ENCODE measurements around the gene PRRT3. TPM values are rescaled to one million over a fixed set of nuclear protein-coding genes. Genes with fewer than 3 reads are reported as not detected.
A peak's percentile ranks its signal among the peaks of the same experiment; 100 is the strongest.

Gene PRRT3
- total and polyA plus RNA-seq, 2 of the 13 experiments (the other 11 are each of a cell fraction or from before 2014, with no cell fraction given) = 0.22 to 0.44 TPM

GRCh38 chr3:9932843-9933560 is 19.2 kb downstream of the PRRT3 start (continued):
- TF ChIP-seq NFAT5 (CRISPR knock-in tag; IDR thresholded peaks at IDR 0.05) (peak; percentile 47), HMGA1 (CRISPR knock-in tag; conservative IDR thresholded peaks at IDR 0.05) (no peak), ATF6 (CRISPR knock-in tag; conservative IDR thresholded peaks at IDR 0.05) (no peak), IRF2 (CRISPR knock-in tag; IDR thresholded peaks at IDR 0.05) (no peak), PHF21A (CRISPR knock-in tag; IDR thresholded peaks at IDR 0.05) (peak; percentile 18; the same call in 1 of the 2 replicates), ZNF343 (CRISPR knock-in tag; IDR thresholded peaks at IDR 0.05) (no peak), ZNF629 (CRISPR knock-in tag; conservative IDR thresholded peaks at IDR 0.05) (no peak; the same call in 1 of the 2 replicates), MBD4 (IDR thresholded peaks at IDR 0.05; ENCODE audit: borderline replicate concordance, low read length) (no peak), JDP2 (CRISPR knock-in tag; IDR thresholded peaks at IDR 0.05; ENCODE audit: borderline replicate concordance) (no peak), DDIT3 (CRISPR knock-in tag; IDR thresholded peaks at IDR 0.05) (no peak), MTA1 (CRISPR knock-in tag; IDR thresholded peaks at IDR 0.05; ENCODE audit: borderline replicate concordance) (peak; percentile 43; the same call in 1 of the 2 replicates), ESRRA (CRISPR knock-in tag; IDR thresholded peaks at IDR 0.05; ENCODE audit: low read depth) (no peak), TAF1 (CRISPR knock-in tag; IDR thresholded peaks at IDR 0.05) (peak; percentile 54), CHD4 (IDR thresholded peaks at IDR 0.05; ENCODE audit: borderline replicate concordance, low read length) (no peak), ZNF569 (CRISPR knock-in tag; IDR thresholded peaks at IDR 0.05; ENCODE audit: borderline replicate concordance) (no peak), MTF2 (CRISPR knock-in tag; IDR thresholded peaks at IDR 0.05; ENCODE audit: borderline replicate concordance) (no peak), NFKBIZ (CRISPR knock-in tag; IDR thresholded peaks at IDR 0.05) (no peak), ZNF773 (CRISPR knock-in tag; IDR thresholded peaks at IDR 0.05; ENCODE audit: borderline replicate concordance) (0 out of 2 replicates have a peak, but pooled peaks have one; percentile 28), KDM3A (CRISPR knock-in tag; IDR thresholded peaks at IDR 0.05; ENCODE audit: low read depth) (peak; percentile 45; the same call in 1 of the 2 replicates), BCL3 (CRISPR knock-in tag; IDR thresholded peaks at IDR 0.05) (no peak), NBN (conservative IDR thresholded peaks at IDR 0.05) (no peak), ELF1 (CRISPR knock-in tag; IDR thresholded peaks at IDR 0.05) (no peak; the same call in 1 of the 2 replicates)

Data from HepG2 (cell line).